Right lobe of liver (tissue), 6 donors: Measurements from ENCODE around the gene UBXN6. TPM values are rescaled to one million over a fixed set of nuclear protein-coding genes. Genes with fewer than 3 reads are reported as not detected.

Experiments
- ATAC-seq, 4 donors: fragments of 200-7000 bp; cut with Tn5 transposase; one replicate each; pipeline ENCODE4 v1.9.1; 2020; ENCODE audit warnings: mild to moderate bottlenecking in 4 of 4, moderate library complexity in 4 of 4
- DNase-seq, 3 donors: peaks; one replicate each; pipeline ENCODE4 v3.0.0-alpha.2; 2020
- H3K27ac ChIP-seq, 3 donors: fragments of 200-600 bp; one replicate each; pipeline ENCODE4 v1.8.0; 2022
- H3K27me3 ChIP-seq, 2 donors: fragments of 200-600 bp; one replicate each; pipeline ENCODE4 v1.8.0; 2022
- H3K36me3 ChIP-seq, 4 donors: fragments of 200-600 bp; sonication (generic) in 1 of 4; one replicate each; pipeline versions ENCODE4 v1.5.1 to v1.8.0; 2017 to 2022; ENCODE audit warnings: control low read depth in 1 of 4
- H3K4me1 ChIP-seq, 4 donors: fragments of 200-600 bp; sonication (generic) in 1 of 4; one replicate each; pipeline versions ENCODE4 v1.5.1 to v1.8.0; 2017 to 2022; ENCODE audit warnings: control low read depth in 1 of 4
- H3K4me3 ChIP-seq, 3 donors: fragments of 200-600 bp; one replicate each; pipeline ENCODE4 v1.8.0; 2022
- H3K9me3 ChIP-seq, 4 donors: fragments of 200-600 bp; sonication (generic) in 1 of 4; one replicate each; pipeline versions ENCODE4 v1.5.1 to v1.8.0; 2017 to 2022; ENCODE audit warnings: control low read depth in 1 of 4
- CTCF ChIP-seq, 4 donors: fragments of 200-600 bp in 3 of 4; fragments of 450-650 bp in 1 of 4; IDR thresholded peaks; one replicate each; pipeline versions ENCODE4 v1.5.1 to v1.8.0; 2016 to 2022; ENCODE audit warnings: antibody characterized with exemption in 4 of 4, mild to moderate bottlenecking in 2 of 4
- POLR2A ChIP-seq: fragments of 450-650 bp; IDR thresholded peaks from one replicate; pipeline ENCODE4 v1.6.1; 2017; ENCODE audit warnings: antibody characterized with exemption, mild to moderate bottlenecking
- WGBS: methylation state at CpG from one replicate; pipeline ENCODE4 v1.1.6; 2018; ENCODE audit warnings: low coverage, low lambda C conversion rate; ENCODE audit not compliant: insufficient coverage; ENCODE audit errors: missing lambda C conversion rate; 5-methylcytosine and 5-hydroxymethylcytosine counted together
- intact Hi-C, 2 donors: fragments of 100-400 bp; cut with DNase I; formaldehyde crosslinking; loops; one replicate each; pipeline versions ENCODE4 v1.11.2 to v1.14.1; 2022
- total RNA-seq, 6 experiments: library from RNA; depleted of rRNA in 2 of 6; stranded (reverse); fragments of >200 nt in 2 of 6; fragmentation: NEBNext Ultra II Directional in 3 of 6; extraction: Animal tissue kit (Norgen Biotek cat#: 25700) in 3 of 6; gene quantifications; one replicate each; pipeline versions ENCODE4 v1.1.0 to v1.2.4, GENCODE V29; 2016 to 2023
- donor health status: DM: no; HTN: yes; CAD: no.
- donor health status: DM: no; HTN: no; CAD: no.
- donor health status: DM: no; HTN: no; CAD: no.
- donor health status: DM: no; HTN: yes; CAD: no.
- donor health status: DM: no; HTN: yes; CAD: no.

UBXN6 gene
- total RNA-seq, 6 experiments from 2014 or later = 47.2 to 79.1 (median 58.8) TPM

- DNase-seq (peak; percentile 98), ATAC-seq (peak; percentile 92 to 96 (median 92))
- Histone ChIP-seq H3K27me3 (no peaks in the 10 kb centered on the region), H3K4me3 (peak overlapping the region; percentile 75 to 90 (median 80)), H3K36me3 (peaks cover 0 to 12% (median 1%) of the 10 kb centered on the region in 4 donors), H3K4me1 (peaks cover 0 to 4% (median 2%) of the 10 kb centered on the region in 4 donors), H3K9me3 (no peaks in the 10 kb centered on the region), H3K27ac (peak overlapping the region; percentile 64 to 79 (median 66))
- intact Hi-C loops = no loop called here
- peak; percentile 65 for TF ChIP-seq POLR2A
- TF ChIP-seq CTCF (IDR thresholded peaks at IDR 0.05) = no peak
- WGBS = under 1% methylated on average over 31 of the region's 33 CpGs
Measured at GRCh38 chr19:4471403-4472173, 14.0 kb upstream of the UBXN6 start.

- Histone ChIP-seq H3K4me3 (no peak overlapping the region), H3K4me1 (peaks cover 0 to 4% (median 0%) of the 10 kb centered on the region in 4 donors), H3K9me3 (no peaks in the 10 kb centered on the region), H3K27me3 (no peaks in the 10 kb centered on the region), H3K27ac (no peak overlapping the region), H3K36me3 (no peaks in the 10 kb centered on the region)
- DNase-seq (no peak), ATAC-seq (no peak)
- TF ChIP-seq CTCF (IDR thresholded peaks at IDR 0.05) (no peak), POLR2A (no peak)
- intact Hi-C loops = no loop called here
- WGBS = 93% methylated on average over 1 of the region's 3 CpGs
Measured at GRCh38 chr19:4467835-4468234, 10.2 kb upstream of the UBXN6 start.

- no peaks in the 10 kb centered on the region for H3K36me3 ChIP-seq
- ATAC-seq (no peak), DNase-seq (no peak)
- H3K4me3 ChIP-seq = no peak overlapping the region
- intact Hi-C loops = no loop called here
- H3K27ac ChIP-seq = no peak overlapping the region
- H3K27me3 ChIP-seq = no peaks in the 10 kb centered on the region
- WGBS = 68% methylated on average over 3 of the region's 8 CpGs
- no peaks in the 10 kb centered on the region for H3K4me1 ChIP-seq
- TF ChIP-seq CTCF (IDR thresholded peaks at IDR 0.05) (no peak), POLR2A (no peak)
- no peaks in the 10 kb centered on the region for H3K9me3 ChIP-seq
Measured at GRCh38 chr19:4464815-4465581, 7.4 kb upstream of the UBXN6 start.

GRCh38 chr19:4456843-4457653 lies 546 bp downstream of the UBXN6 start:
- Histone ChIP-seq H3K4me1 (peaks cover 0 to 5% (median 0%) of the 10 kb centered on the region in 4 donors), H3K27me3 (no peaks in the 10 kb centered on the region), H3K36me3 (peaks cover 0 to 20% (median 4%) of the 10 kb centered on the region in 4 donors), H3K9me3 (no peaks in the 10 kb centered on the region), H3K4me3 (peak overlapping the region; percentile 62 to 66 (median 65)), H3K27ac (peak overlapping the region; percentile 57 to 73 (median 66))
- 1% methylated on average over 45 of the region's 53 CpGs for WGBS
- ATAC-seq (peak; percentile 26 to 41 (median 31)), DNase-seq (peak in 2 of 3 donors; percentile 58 to 73)
- intact Hi-C loops = loop anchor here in 1 of 2 donors (10.0 kb wide), 1 partner anchor 52 kb away; the partner anchor contains the start of genes CHAF1A and SH3GL1
- TF ChIP-seq POLR2A = no peak
- TF ChIP-seq CTCF (IDR thresholded peaks at IDR 0.05) = no peak
